Erythroblast (primary cell): Measurements from ENCODE around the gene DAB2.

Experiments used
- GATA1 ChIP-seq: IDR thresholded peaks from 2 replicates; pipeline ENCODE4 v1.6.1; 2011; ENCODE audit warnings: low read depth, mild to moderate bottlenecking, control low read depth, low read length, moderate library complexity
- POLR2A ChIP-seq: IDR thresholded peaks from 2 replicates; pipeline ENCODE4 v1.6.1; 2011; ENCODE audit warnings: mild to moderate bottlenecking, low read length

DNA sequence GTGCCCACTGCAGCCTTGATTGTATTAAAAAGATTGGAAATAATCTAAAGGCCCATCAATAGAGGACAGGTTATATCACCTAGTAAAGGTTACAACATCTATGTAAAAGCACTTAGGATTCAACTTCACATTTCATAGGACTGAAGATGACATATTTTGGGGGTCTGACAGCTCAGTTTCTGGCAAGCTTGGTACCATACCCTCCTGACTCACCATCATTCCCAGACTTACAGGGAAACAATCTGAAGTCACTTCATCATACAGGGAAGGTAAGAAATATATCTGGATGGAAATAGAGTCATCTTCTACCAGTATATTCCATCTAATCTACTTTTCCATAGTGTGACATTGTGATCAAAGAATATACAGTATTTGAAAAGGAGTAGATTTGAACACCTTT is 28.8 kb upstream of the DAB2 start:
- no peak for TF ChIP-seq POLR2A
- TF ChIP-seq GATA1 = no peak
